Mesendoderm (in vitro differentiated cells): ENCODE data around the gene APOA4.

ENCODE experiments used
- DNase-seq: peaks from one replicate; pipeline ENCODE4 v3.0.0; 2013
- H2AK5ac ChIP-seq: 2 replicates; pipeline ENCODE4 v1.6.1; 2013; ENCODE audit warnings: low read length, inconsistent platforms
- H2BK120ac ChIP-seq: 2 replicates; pipeline ENCODE4 v1.6.1; 2013; ENCODE audit warnings: low read depth, mild to moderate bottlenecking, low read length, moderate library complexity, mixed read lengths
- H2BK15ac ChIP-seq: replicated peaks from 2 replicates; pipeline ENCODE4 v1.6.1; 2013; ENCODE audit warnings: low read depth, mild to moderate bottlenecking, moderate library complexity
- H2BK5ac ChIP-seq: 2 replicates; pipeline ENCODE4 v1.6.1; 2013; ENCODE audit warnings: low read length, inconsistent platforms
- H3K18ac ChIP-seq: 2 replicates; pipeline ENCODE4 v1.6.1; 2013; ENCODE audit warnings: mild to moderate bottlenecking, low read length, mixed read lengths
- H3K23ac ChIP-seq: one replicate; pipeline ENCODE4 v1.6.1; 2013; ENCODE audit warnings: low read length
- H3K27ac ChIP-seq: 2 replicates; pipeline ENCODE4 v1.5.1; 2013; ENCODE audit warnings: low read depth, mild to moderate bottlenecking, inconsistent platforms, low read length, moderate library complexity
- H3K27me3 ChIP-seq: 2 replicates; pipeline ENCODE4 v1.6.1; 2013; ENCODE audit warnings: low read length, control low read depth, mild to moderate bottlenecking, inconsistent platforms; ENCODE audit not compliant: insufficient read depth, poor library complexity
- H3K36me3 ChIP-seq: 2 replicates; pipeline ENCODE4 v1.6.1; 2013; ENCODE audit warnings: low read length, inconsistent platforms; ENCODE audit not compliant: control insufficient read depth, insufficient read depth
- H3K4ac ChIP-seq: one replicate; pipeline ENCODE4 v1.6.1; 2013; ENCODE audit warnings: low read depth, mild to moderate bottlenecking, low read length, moderate library complexity
- H3K4me1 ChIP-seq: 2 replicates; pipeline ENCODE4 v1.6.1; 2013; ENCODE audit warnings: low read depth, low read length, inconsistent platforms; ENCODE audit not compliant: control insufficient read depth
- H3K4me2 ChIP-seq: 2 replicates; pipeline ENCODE4 v1.6.1; 2013; ENCODE audit warnings: low read length
- H3K4me3 ChIP-seq: 2 replicates; pipeline ENCODE4 v1.5.1; 2013; ENCODE audit warnings: mild to moderate bottlenecking, low read length
- H3K56ac ChIP-seq: one replicate; pipeline ENCODE4 v1.6.1; 2013; ENCODE audit warnings: low read length
- H3K79me1 ChIP-seq: 2 replicates; pipeline ENCODE4 v1.6.1; 2013; ENCODE audit warnings: low read length, inconsistent platforms
- H3K79me2 ChIP-seq: 2 replicates; pipeline ENCODE4 v1.6.1; 2013; ENCODE audit warnings: mild to moderate bottlenecking, low read length; ENCODE audit not compliant: control insufficient read depth, insufficient read depth
- H3K9ac ChIP-seq: 2 replicates; pipeline ENCODE4 v1.6.1; 2013; ENCODE audit warnings: low read length, inconsistent platforms
- H4K5ac ChIP-seq: one replicate; pipeline ENCODE4 v1.6.1; 2013; ENCODE audit warnings: low read length
- H4K8ac ChIP-seq: one replicate; pipeline ENCODE4 v1.6.1; 2013; ENCODE audit warnings: low read depth, mild to moderate bottlenecking, control low read depth, low read length, moderate library complexity
- WGBS: extraction: QIAGEN DNeasy Blood & Tissue Kit; methylation state at CpG from one replicate; pipeline ENCODE4 v1.1.7; 2013; ENCODE audit warnings: low lambda C conversion rate, missing lambda C conversion rate; ENCODE audit not compliant: insufficient coverage; ENCODE audit errors: extremely low coverage; 5-methylcytosine and 5-hydroxymethylcytosine counted together

Gene APOA4

DNA sequence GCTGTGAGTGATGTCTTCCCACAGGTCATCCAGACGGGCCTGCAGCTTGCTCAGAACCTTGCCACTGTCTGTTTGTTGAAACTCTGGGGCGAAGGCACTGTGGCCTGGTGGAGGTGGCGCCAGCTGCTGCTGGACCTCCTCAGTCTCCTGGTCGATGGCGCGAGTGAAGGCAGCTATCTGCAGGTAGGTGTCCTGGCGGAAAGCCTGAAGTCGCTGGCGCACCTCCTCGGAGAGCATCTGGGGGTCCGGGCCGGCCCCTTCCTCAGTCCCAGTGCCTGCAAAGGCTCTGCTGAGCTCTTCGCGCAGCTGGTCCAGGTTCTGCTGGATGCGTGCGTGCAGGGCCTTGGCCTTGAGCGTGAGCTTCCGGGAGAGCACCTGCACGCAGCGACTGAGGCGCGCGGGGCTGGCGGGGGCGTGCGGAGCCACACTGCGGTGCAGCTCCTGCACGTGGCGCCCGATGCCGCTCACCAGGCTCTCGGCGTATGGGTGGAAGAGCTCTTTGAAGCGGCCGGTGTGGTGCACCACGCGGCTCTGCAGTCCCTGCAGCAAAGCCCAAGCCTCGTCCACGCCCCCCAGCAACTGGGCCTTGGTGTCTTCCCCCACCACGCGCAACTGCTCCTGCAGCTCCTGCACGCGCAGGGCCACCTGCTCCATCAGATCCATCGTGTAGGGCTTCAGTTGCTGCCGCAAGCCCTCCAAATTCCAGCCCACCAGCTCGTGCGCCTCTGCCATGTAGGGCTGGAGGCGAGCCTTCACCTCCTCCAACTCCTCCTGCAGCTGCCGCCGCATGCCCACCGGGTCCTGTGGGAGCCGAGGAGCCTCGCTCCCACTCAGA is 32.7 kb downstream of the APOA4 start:
- no CpG with 5 or more reads among the region's 53 CpGs for WGBS
- no peaks in the 10 kb centered on the region for H3K4me1 ChIP-seq
- peaks cover 8% of the 10 kb centered on the region for H3K36me3 ChIP-seq
- no peak overlapping the region for H3K56ac ChIP-seq
- H3K27me3 ChIP-seq = no peaks in the 10 kb centered on the region
- H3K9ac ChIP-seq = no peak overlapping the region
- H3K4me2 ChIP-seq = no peak overlapping the region
- H3K27ac ChIP-seq = no peak overlapping the region
- H3K18ac ChIP-seq = no peak overlapping the region
- peaks cover 10% of the 10 kb centered on the region for H3K79me2 ChIP-seq
- H2BK5ac ChIP-seq = no peak overlapping the region
- peaks cover 14% of the 10 kb centered on the region for H3K79me1 ChIP-seq
- no peak overlapping the region for H3K4ac ChIP-seq
- no peak overlapping the region for H2BK120ac ChIP-seq
- no peak overlapping the region for H4K8ac ChIP-seq
- DNase-seq = no peak
- H3K4me3 ChIP-seq = no peak overlapping the region
- H2BK15ac ChIP-seq = no peak overlapping the region
- H3K23ac ChIP-seq = no peak overlapping the region
- no peak overlapping the region for H2AK5ac ChIP-seq
- H4K5ac ChIP-seq = no peak overlapping the region

DNA sequence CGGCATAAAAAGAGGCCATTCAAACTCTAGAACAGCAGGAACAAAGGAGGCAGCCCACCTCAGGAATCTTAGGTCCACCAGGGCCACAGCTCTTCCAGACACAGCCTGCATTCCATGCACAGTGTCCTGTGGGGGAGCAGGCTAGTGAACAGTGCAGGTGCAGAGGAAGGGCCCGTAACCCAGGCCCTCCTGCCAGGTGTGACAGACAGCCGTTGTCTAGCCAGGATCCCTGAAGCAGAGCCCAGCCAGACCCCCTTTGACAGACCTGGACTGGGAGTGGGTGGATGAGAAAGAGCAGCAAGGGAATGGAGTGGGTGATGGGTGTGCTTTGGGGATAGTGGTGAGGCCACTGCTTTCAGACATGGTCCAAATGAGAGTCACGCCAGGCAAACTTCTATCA is 34.1 kb downstream of the APOA4 start:
- Histone ChIP-seq H3K4ac (no peak overlapping the region), H3K36me3 (peaks cover 17% of the 10 kb centered on the region), H4K8ac (no peak overlapping the region), H3K56ac (no peak overlapping the region), H3K27ac (no peak overlapping the region), H3K27me3 (no peaks in the 10 kb centered on the region), H2BK120ac (no peak overlapping the region), H3K23ac (no peak overlapping the region), H2BK5ac (no peak overlapping the region), H2BK15ac (no peak overlapping the region), H3K18ac (no peak overlapping the region), H3K4me1 (no peaks in the 10 kb centered on the region), H3K79me1 (peaks cover 14% of the 10 kb centered on the region), H3K79me2 (peaks cover 10% of the 10 kb centered on the region), H3K4me3 (no peak overlapping the region), H3K4me2 (no peak overlapping the region), H2AK5ac (no peak overlapping the region), H4K5ac (no peak overlapping the region), H3K9ac (no peak overlapping the region)
- DNase-seq = no peak
- WGBS = no CpG with 5 or more reads among the region's 4 CpGs

DNA sequence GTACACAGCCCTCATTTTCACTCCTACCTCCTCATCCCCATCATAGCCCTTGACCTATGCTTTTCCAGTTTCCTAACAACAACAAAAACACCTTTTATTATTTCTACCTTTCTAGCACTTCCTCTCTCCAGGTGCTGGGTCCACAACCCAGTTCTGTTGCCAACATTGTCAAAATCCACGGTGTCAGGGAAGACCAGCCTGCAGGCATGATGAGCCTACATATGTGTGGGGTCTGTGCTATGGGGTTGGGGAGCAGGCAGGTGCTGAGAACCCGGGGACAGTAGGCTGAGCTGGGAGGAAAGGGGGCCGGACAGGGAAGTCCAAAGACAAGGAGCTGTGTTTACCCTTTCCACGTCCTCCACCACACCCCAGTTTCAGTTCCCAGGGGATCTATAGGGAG is 34.6 kb downstream of the APOA4 start:
- Histone ChIP-seq H3K4me1 (no peaks in the 10 kb centered on the region), H3K9ac (peak overlapping the region; percentile 87)
- no peak for DNase-seq

GRCh38 chr11:116787786-116788486 is 35.2 kb downstream of the APOA4 start, which contains the start of gene ZPR1:
ZPR1 (minus strand) TSS chr11:116788023; CDS start chr11:116787990, 33 bp downstream.
- H3K9ac ChIP-seq = peak within 1 kb of the TSS; percentile 88
- H2BK15ac ChIP-seq = no peak within 1 kb of the TSS
- peak within 1 kb of the TSS; percentile 56 for H3K23ac ChIP-seq
- peak within 1 kb of the TSS; percentile 93 for H3K56ac ChIP-seq
- H3K4me2 ChIP-seq = peak within 1 kb of the TSS; percentile 98
- no CpG with 5 or more reads among the region's 56 CpGs for WGBS
- H3K27ac ChIP-seq = no peak within 1 kb of the TSS
- H2AK5ac ChIP-seq = peak within 1 kb of the TSS; percentile 45
- no peak within 1 kb of the TSS for H2BK5ac ChIP-seq
- peaks cover 10% of the 10 kb centered on the region for H3K79me2 ChIP-seq
- no peaks in the 10 kb centered on the region for H3K27me3 ChIP-seq
- H3K18ac ChIP-seq = peak within 1 kb of the TSS; percentile 54
- peak within 1 kb of the TSS; percentile 85 for H3K4me3 ChIP-seq
- no peaks in the 10 kb centered on the region for H3K4me1 ChIP-seq
- H4K8ac ChIP-seq = no peak within 1 kb of the TSS
- no peak within 1 kb of the TSS for H2BK120ac ChIP-seq
- DNase-seq = peak; percentile 81
- H4K5ac ChIP-seq = peak within 1 kb of the TSS; percentile 29
- peaks cover 14% of the 10 kb centered on the region for H3K79me1 ChIP-seq
- peaks cover 21% of the 10 kb centered on the region for H3K36me3 ChIP-seq
- peak within 1 kb of the TSS; percentile 58 for H3K4ac ChIP-seq

More for the DNA sequence above, 34.6 kb downstream of the APOA4 start:
- Histone ChIP-seq H3K4me3 (peak overlapping the region; percentile 85), H3K18ac (no peak overlapping the region), H3K4ac (no peak overlapping the region), H4K5ac (no peak overlapping the region), H3K56ac (peak overlapping the region; percentile 93), H3K27ac (no peak overlapping the region), H4K8ac (no peak overlapping the region), H3K79me1 (peaks cover 14% of the 10 kb centered on the region), H3K4me2 (peak overlapping the region; percentile 85), H2BK5ac (no peak overlapping the region), H3K23ac (peak overlapping the region; percentile 37), H2BK15ac (no peak overlapping the region), H2AK5ac (peak overlapping the region; percentile 45), H3K27me3 (no peaks in the 10 kb centered on the region), H3K79me2 (peaks cover 10% of the 10 kb centered on the region), H3K36me3 (peaks cover 17% of the 10 kb centered on the region), H2BK120ac (no peak overlapping the region)
- no CpG with 5 or more reads among the region's 4 CpGs for WGBS

DNA sequence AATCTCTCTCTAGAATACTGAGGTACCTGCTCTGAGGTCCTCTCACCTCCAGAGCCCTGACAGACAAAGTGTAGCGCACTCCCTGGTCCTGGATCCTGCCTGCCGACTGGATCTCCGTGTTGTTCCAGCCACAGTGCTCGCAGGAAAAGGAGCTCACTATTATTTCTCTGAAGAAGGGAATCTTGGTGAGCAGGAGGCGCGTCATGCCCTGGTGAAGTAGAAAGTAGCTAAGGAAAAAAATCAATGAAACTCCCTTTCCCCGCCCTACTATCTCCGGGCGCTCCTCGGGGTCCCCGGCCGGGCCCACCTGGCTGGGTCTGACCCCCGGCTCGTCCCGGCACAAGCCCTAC is 35.7 kb downstream of the APOA4 start:
- Histone ChIP-seq H3K27ac (no peak overlapping the region), H3K4ac (peak overlapping the region; percentile 58), H4K8ac (no peak overlapping the region), H3K9ac (peak overlapping the region; percentile 88), H3K23ac (no peak overlapping the region), H2AK5ac (no peak overlapping the region), H3K56ac (peak overlapping the region; percentile 93), H2BK15ac (no peak overlapping the region), H3K18ac (peak overlapping the region; percentile 54), H3K27me3 (no peaks in the 10 kb centered on the region), H3K4me2 (peak overlapping the region; percentile 98), H3K79me2 (peaks cover 10% of the 10 kb centered on the region), H2BK120ac (no peak overlapping the region), H2BK5ac (no peak overlapping the region), H3K36me3 (peaks cover 24% of the 10 kb centered on the region), H3K4me3 (peak overlapping the region; percentile 85), H4K5ac (no peak overlapping the region), H3K79me1 (peaks cover 14% of the 10 kb centered on the region), H3K4me1 (no peaks in the 10 kb centered on the region)
- DNase-seq = no peak
- no CpG with 5 or more reads among the region's 15 CpGs for WGBS
